Measurements from ENCODE around the gene RTN4IP1. TPM values are rescaled to one million over a fixed set of nuclear protein-coding genes. Genes with fewer than 3 reads are reported as not detected.

Gene RTN4IP1
- total RNA-seq, 6 donors from 2014 or later: 1.6 to 5.9 (median 4.3) TPM

- H3K27me3 ChIP-seq: no peaks in the 10 kb centered on the region
- TF ChIP-seq POLR2AphosphoS5 (IDR thresholded peaks at IDR 0.05): no peak
- no peak for TF ChIP-seq POLR2A (IDR thresholded peaks at IDR 0.05)
- TF ChIP-seq CTCF (IDR thresholded peaks at IDR 0.05): no peak
- no peak for TF ChIP-seq EP300 (IDR thresholded peaks at IDR 0.05)
- no peak overlapping the region for H3K27ac ChIP-seq
- WGBS, 2 donors: 95 to 100% methylated on average over 8 of the region's 8 CpGs
- H3K36me3 ChIP-seq: peaks cover 0 to 4% (median 0%) of the 10 kb centered on the region in 4 donors
- no peak overlapping the region for H3K4me3 ChIP-seq
- H3K4me1 ChIP-seq: no peaks in the 10 kb centered on the region
- no peak for ATAC-seq (ENCODE audit: low FRiP score in 2 of 2)
- no peak for DNase-seq
- H3K9me3 ChIP-seq: no peaks in the 10 kb centered on the region
These were observed 6.9 kb downstream of the RTN4IP1 start for GRCh38 chr6:106622412-106622811.

GRCh38 chr6:106620931-106621672, 8.2 kb downstream of the RTN4IP1 start:
- H3K4me1 ChIP-seq: no peaks in the 10 kb centered on the region
- DNase-seq (no peak), ATAC-seq (ENCODE audit: low FRiP score in 2 of 2) (no peak)
- H3K27ac ChIP-seq: no peak overlapping the region
- no peak overlapping the region for H3K4me3 ChIP-seq
- no peaks in the 10 kb centered on the region for H3K9me3 ChIP-seq
- TF ChIP-seq CTCF (IDR thresholded peaks at IDR 0.05) (no peak), POLR2AphosphoS5 (IDR thresholded peaks at IDR 0.05) (no peak), POLR2A (IDR thresholded peaks at IDR 0.05) (no peak), EP300 (IDR thresholded peaks at IDR 0.05) (no peak)
- peaks cover 0 to 5% (median 2%) of the 10 kb centered on the region in 4 donors for H3K36me3 ChIP-seq
- no peaks in the 10 kb centered on the region for H3K27me3 ChIP-seq
- 90 to 94% methylated on average over 3 of the region's 3 CpGs for WGBS, 2 donors

- 67 to 73% methylated on average over 1 of the region's 1 CpG for WGBS, 2 donors
- no peaks in the 10 kb centered on the region for H3K4me1 ChIP-seq
- no peak for DNase-seq
- H3K27ac ChIP-seq: no peak overlapping the region
- no peak for ATAC-seq (ENCODE audit: low FRiP score in 2 of 2)
- H3K27me3 ChIP-seq: no peaks in the 10 kb centered on the region
- no peaks in the 10 kb centered on the region for H3K9me3 ChIP-seq
- no peak for TF ChIP-seq CTCF (IDR thresholded peaks at IDR 0.05)
- TF ChIP-seq POLR2A (IDR thresholded peaks at IDR 0.05): no peak
- TF ChIP-seq POLR2AphosphoS5 (IDR thresholded peaks at IDR 0.05): no peak
- no peak for TF ChIP-seq EP300 (IDR thresholded peaks at IDR 0.05)
- H3K4me3 ChIP-seq: no peak overlapping the region
- peaks cover 0 to 5% (median 2%) of the 10 kb centered on the region in 4 donors for H3K36me3 ChIP-seq
These were observed 10.1 kb downstream of the RTN4IP1 start for GRCh38 chr6:106619223-106619622.

- Histone ChIP-seq H3K27ac (no peak overlapping the region), H3K27me3 (no peaks in the 10 kb centered on the region), H3K36me3 (peaks cover 0 to 5% (median 2%) of the 10 kb centered on the region in 4 donors), H3K4me3 (no peak overlapping the region), H3K4me1 (no peaks in the 10 kb centered on the region), H3K9me3 (no peaks in the 10 kb centered on the region)
- WGBS, 2 donors: 75 to 76% methylated on average over 3 of the region's 3 CpGs
- DNase-seq (no peak), ATAC-seq (ENCODE audit: low FRiP score in 2 of 2) (no peak)
- TF ChIP-seq EP300 (IDR thresholded peaks at IDR 0.05): no peak
- no peak for TF ChIP-seq CTCF (IDR thresholded peaks at IDR 0.05)
- TF ChIP-seq POLR2A (IDR thresholded peaks at IDR 0.05): no peak
- TF ChIP-seq POLR2AphosphoS5 (IDR thresholded peaks at IDR 0.05): no peak
These were observed 11.0 kb downstream of the RTN4IP1 start for GRCh38 chr6:106618324-106618723.

GRCh38 chr6:106617857-106618256, 11.4 kb downstream of the RTN4IP1 start:
- 77 to 90% methylated on average over 1 of the region's 1 CpG for WGBS, 2 donors
- ATAC-seq (ENCODE audit: low FRiP score in 2 of 2) (no peak), DNase-seq (no peak)
- Histone ChIP-seq H3K9me3 (no peaks in the 10 kb centered on the region), H3K4me3 (no peak overlapping the region), H3K4me1 (no peaks in the 10 kb centered on the region), H3K36me3 (peaks cover 0 to 5% (median 2%) of the 10 kb centered on the region in 4 donors), H3K27me3 (no peaks in the 10 kb centered on the region), H3K27ac (no peak overlapping the region)
- TF ChIP-seq EP300 (IDR thresholded peaks at IDR 0.05) (no peak), CTCF (IDR thresholded peaks at IDR 0.05) (no peak), POLR2A (IDR thresholded peaks at IDR 0.05) (no peak), POLR2AphosphoS5 (IDR thresholded peaks at IDR 0.05) (no peak)

Data from upper lobe of left lung (tissue), 6 donors.